Cardiac fibroblast (primary cell): ENCODE results near the gene MAB21L3.

Experiments used
- DNase-seq, 2 donors: peaks; one replicate each; pipeline versions ENCODE4 v3.0.0 to v3.0.0-alpha.2; 2010; ENCODE audit warnings: low read depth in 2 of 2
- H3K4me3 ChIP-seq, 2 donors: replicated peaks in 1 of 2; 1 replicate in 1 of 2; 2 replicates in 1 of 2; pipeline ENCODE4 v1.5.1; 2011; ENCODE audit warnings: low read depth in 2 of 2, low read length in 2 of 2, mild to moderate bottlenecking in 2 of 2, moderate library complexity in 1 of 2
- CTCF ChIP-seq: IDR thresholded peaks from one replicate; pipeline ENCODE4 v1.5.1; 2011; ENCODE audit warnings: low read depth, mild to moderate bottlenecking, low read length, inconsistent platforms

MAB21L3 gene

DNA sequence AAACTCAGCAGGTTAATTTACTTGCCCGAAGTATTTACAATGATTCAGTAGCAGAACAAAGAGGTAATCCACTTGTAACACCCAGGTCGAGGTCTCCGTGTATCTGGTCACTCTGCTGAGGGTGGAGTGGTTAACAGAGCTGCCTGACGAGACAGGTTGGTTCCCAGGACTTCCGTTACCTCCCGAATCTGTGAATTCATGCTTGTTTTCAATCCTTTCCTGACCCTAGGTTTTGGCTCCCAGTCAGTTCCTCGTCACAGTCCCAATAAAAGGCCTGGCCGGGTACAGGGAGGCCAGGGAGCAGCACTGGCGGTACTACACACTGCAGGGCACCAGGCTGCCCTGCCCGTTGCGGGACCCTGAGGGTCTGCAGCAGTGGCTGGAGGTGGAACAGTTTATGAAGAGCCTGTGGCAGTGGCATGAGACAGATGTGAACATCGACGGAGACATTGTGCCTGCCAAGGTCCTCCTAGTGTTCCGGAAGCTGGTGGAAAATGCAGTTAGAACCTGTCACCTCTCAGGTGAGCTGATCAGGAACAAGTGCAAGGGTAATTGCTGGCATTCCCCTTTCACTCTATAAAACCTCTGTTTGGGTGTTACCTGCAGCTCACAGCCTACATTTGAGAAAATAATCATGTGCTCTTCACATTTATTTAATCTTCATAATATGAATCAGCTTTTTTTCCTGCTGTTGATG is 12.8 kb downstream of the MAB21L3 start:
- H3K4me3 ChIP-seq: no peak overlapping the region
- TF ChIP-seq CTCF: no peak
- DNase-seq: no peak

DNA sequence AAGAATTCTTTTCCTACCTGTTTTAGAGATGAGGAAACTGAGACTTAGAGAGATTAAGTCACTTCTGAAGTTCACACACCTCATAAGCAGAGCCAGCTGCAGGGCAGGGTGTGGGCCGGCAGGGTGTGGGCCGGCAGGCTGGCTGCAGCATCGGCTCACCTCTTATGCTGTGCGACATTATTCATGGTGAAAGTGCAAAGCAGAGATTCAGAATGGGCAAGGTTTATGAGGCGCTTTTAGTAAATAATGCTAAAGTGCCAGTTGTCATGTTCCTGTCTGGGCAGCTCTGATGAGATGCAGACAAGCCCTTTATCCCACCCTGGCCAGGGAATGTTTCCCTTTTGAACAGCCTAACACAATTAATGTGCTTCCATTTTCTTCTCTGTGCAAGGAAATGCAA is 14.6 kb downstream of the MAB21L3 start:
- no peak for TF ChIP-seq CTCF
- DNase-seq: no peak
- no peak overlapping the region for H3K4me3 ChIP-seq

GRCh38 chr1:116126281-116126680 is 15.1 kb downstream of the MAB21L3 start:
- no peak for TF ChIP-seq CTCF
- no peak overlapping the region for H3K4me3 ChIP-seq
- DNase-seq: no peak

DNA sequence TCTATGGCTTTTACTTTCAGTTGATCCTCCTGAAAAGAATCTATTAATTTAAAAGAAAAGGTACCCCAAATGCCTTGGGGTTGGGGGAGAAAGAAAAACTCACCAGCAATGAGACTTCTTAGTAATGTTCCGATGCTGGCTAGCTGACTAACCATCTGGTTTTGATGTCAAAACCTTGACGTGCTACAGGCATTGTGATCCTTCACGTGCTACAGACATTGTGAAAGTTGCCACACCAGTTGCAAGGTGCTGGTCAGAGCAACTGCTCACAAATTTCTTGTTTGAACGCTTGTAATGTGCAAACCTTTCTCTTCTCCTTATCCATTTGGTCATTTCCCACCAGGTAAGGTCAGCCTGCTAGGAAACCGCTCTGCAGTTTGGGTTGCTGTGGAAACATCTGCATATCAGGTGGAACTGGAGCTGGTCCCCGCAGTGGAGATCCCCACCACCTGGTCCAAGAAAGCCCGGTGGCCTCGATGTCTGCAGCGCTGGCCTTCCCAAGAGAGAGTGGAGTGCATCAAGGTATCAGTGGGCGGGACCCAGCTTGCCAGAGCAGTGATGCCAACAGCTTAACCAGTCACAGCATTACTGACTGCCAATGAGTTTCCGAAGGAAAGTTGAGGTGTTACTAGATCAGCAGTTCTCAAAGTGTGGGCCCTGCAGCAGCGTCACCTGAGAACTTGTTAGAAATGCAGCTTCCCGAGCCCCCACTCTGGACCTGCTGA is 16.1 kb downstream of the MAB21L3 start:
- DNase-seq: no peak
- TF ChIP-seq CTCF: no peak
- H3K4me3 ChIP-seq: no peak overlapping the region

- no peak for TF ChIP-seq CTCF
- DNase-seq: no peak
- H3K4me3 ChIP-seq: no peak overlapping the region
Measured at GRCh38 chr1:116127848-116128540, 16.8 kb downstream of the MAB21L3 start.

DNA sequence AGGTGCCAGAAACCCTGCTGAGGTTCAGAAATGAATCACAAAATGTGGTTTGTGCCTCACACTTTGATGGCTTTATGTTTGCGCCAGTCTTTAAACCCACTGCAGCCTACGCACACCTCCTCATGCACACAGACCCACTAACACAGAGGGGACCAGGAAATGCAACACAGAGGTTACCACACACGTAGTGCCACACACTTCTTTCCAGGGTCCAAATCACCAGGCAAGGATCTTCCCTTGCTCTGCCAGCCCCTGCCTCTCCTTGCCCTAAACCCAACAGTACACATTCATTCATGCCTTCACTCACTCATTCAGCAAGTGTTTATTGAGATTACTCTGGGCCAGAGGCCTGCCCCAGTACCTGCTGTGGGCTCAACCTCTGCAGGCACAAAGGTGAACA is 17.5 kb downstream of the MAB21L3 start:
- TF ChIP-seq CTCF: no peak
- no peak overlapping the region for H3K4me3 ChIP-seq
- DNase-seq: no peak
